Thyroid gland (tissue), 4 donors: ENCODE data around the gene GOLIM4. TPM values are rescaled to one million over a fixed set of nuclear protein-coding genes. Genes with fewer than 3 reads are reported as not detected.

Source experiments
- DNase-seq, 2 donors: peaks; one replicate each; pipeline ENCODE4 v3.0.0-alpha.2; 2019
- H3K27ac ChIP-seq, 3 donors: fragments of 200-600 bp; sonication (generic); 1 replicate in 2 of 3; 2 replicates in 1 of 3; pipeline ENCODE4 v1.5.1; 2016 to 2019; ENCODE audit warnings: mild to moderate bottlenecking in 1 of 3, moderate library complexity in 1 of 3
- H3K27me3 ChIP-seq: fragments of 200-600 bp; sonication (generic); one replicate; pipeline ENCODE4 v1.5.1; 2019
- H3K36me3 ChIP-seq, 2 donors: fragments of 200-600 bp; sonication (generic); one replicate each; pipeline ENCODE4 v1.5.1; 2016 to 2019
- H3K4me1 ChIP-seq, 2 donors: fragments of 200-600 bp; sonication (generic); one replicate each; pipeline ENCODE4 v1.5.1; 2017 to 2019
- H3K4me3 ChIP-seq, 3 donors: fragments of 200-600 bp; sonication (generic); replicated peaks in 1 of 3; 1 replicate in 2 of 3; 2 replicates in 1 of 3; pipeline ENCODE4 v1.5.1; 2016; ENCODE audit warnings: mild to moderate bottlenecking in 1 of 3
- H3K9me3 ChIP-seq: fragments of 200-600 bp; sonication (generic); one replicate; pipeline ENCODE4 v1.5.1; 2017
- POLR2A ChIP-seq, 2 donors: fragments of 450-650 bp; IDR thresholded peaks; one replicate each; pipeline ENCODE4 v1.6.1; 2017; ENCODE audit warnings: antibody characterized with exemption in 2 of 2, mild to moderate bottlenecking in 2 of 2, moderate library complexity in 1 of 2
- WGBS, 2 donors: methylation state at CpG; one replicate each; pipeline ENCODE4 v1.1.5; 2017; 5-methylcytosine and 5-hydroxymethylcytosine counted together
- intact Hi-C: fragments of 100-400 bp; cut with DNase I; formaldehyde crosslinking; loops from one replicate; pipeline ENCODE4 v1.15.1; 2023
- total RNA-seq, 4 donors: library from RNA; depleted of rRNA; stranded (reverse); fragments of >200 nt; gene quantifications; one replicate each; pipeline ENCODE4 v1.2.3, GENCODE V29; 2016
- TF ChIP-seq, protein P1 (sequence below), 6 experiments: fragments of 200-600 bp in 3 of 6; fragments of 450-650 bp in 3 of 6; sonication (generic) in 3 of 6; IDR thresholded peaks; one replicate each; pipeline ENCODE4 v1.5.1; 2016 to 2019; ENCODE audit warnings: antibody characterized with exemption in 6 of 6, mild to moderate bottlenecking in 2 of 6, inconsistent platforms in 1 of 6, moderate library complexity in 1 of 6

GOLIM4 gene
- total RNA-seq, 4 donors from 2014 or later, result 32.2 to 41.8 (median 34.2) TPM

GRCh38 chr3:168006584-168006983 is 89.1 kb downstream of the GOLIM4 start:
- intact Hi-C loops, result no loop called here
- H3K27ac ChIP-seq, result no peak overlapping the region
- WGBS, 2 donors, result 95 to 96% methylated on average over 2 of the region's 2 CpGs
- peaks cover 0 to 13% of the 10 kb centered on the region in 2 donors for H3K36me3 ChIP-seq
- DNase-seq, result no peak
- no peaks in the 10 kb centered on the region for H3K9me3 ChIP-seq
- no peaks in the 10 kb centered on the region for H3K27me3 ChIP-seq
- no peak overlapping the region for H3K4me3 ChIP-seq
- no peaks in the 10 kb centered on the region for H3K4me1 ChIP-seq
- TF ChIP-seq POLR2A (IDR thresholded peaks at IDR 0.05), result no peak
- TF ChIP-seq, protein P1, sequence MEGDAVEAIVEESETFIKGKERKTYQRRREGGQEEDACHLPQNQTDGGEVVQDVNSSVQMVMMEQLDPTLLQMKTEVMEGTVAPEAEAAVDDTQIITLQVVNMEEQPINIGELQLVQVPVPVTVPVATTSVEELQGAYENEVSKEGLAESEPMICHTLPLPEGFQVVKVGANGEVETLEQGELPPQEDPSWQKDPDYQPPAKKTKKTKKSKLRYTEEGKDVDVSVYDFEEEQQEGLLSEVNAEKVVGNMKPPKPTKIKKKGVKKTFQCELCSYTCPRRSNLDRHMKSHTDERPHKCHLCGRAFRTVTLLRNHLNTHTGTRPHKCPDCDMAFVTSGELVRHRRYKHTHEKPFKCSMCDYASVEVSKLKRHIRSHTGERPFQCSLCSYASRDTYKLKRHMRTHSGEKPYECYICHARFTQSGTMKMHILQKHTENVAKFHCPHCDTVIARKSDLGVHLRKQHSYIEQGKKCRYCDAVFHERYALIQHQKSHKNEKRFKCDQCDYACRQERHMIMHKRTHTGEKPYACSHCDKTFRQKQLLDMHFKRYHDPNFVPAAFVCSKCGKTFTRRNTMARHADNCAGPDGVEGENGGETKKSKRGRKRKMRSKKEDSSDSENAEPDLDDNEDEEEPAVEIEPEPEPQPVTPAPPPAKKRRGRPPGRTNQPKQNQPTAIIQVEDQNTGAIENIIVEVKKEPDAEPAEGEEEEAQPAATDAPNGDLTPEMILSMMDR (IDR thresholded peaks at IDR 0.05), result no peak

GRCh38 chr3:168003911-168004310 is 91.8 kb downstream of the GOLIM4 start:
- H3K4me3 ChIP-seq, result no peak overlapping the region
- no peak overlapping the region for H3K27ac ChIP-seq
- no peaks in the 10 kb centered on the region for H3K4me1 ChIP-seq
- no peaks in the 10 kb centered on the region for H3K9me3 ChIP-seq
- DNase-seq, result no peak
- H3K36me3 ChIP-seq, result no peaks in the 10 kb centered on the region
- WGBS, 2 donors, result 70 to 78% methylated on average over 4 of the region's 4 CpGs
- intact Hi-C loops, result no loop called here
- no peaks in the 10 kb centered on the region for H3K27me3 ChIP-seq
- no peak for TF ChIP-seq POLR2A (IDR thresholded peaks at IDR 0.05)
- TF ChIP-seq, protein P1 (IDR thresholded peaks at IDR 0.05), result no peak

- intact Hi-C loops, result no loop called here
- Histone ChIP-seq H3K27ac (no peak overlapping the region), H3K4me1 (no peaks in the 10 kb centered on the region), H3K4me3 (no peak overlapping the region), H3K27me3 (no peaks in the 10 kb centered on the region), H3K9me3 (no peaks in the 10 kb centered on the region), H3K36me3 (no peaks in the 10 kb centered on the region)
- DNase-seq, result no peak
- WGBS, 2 donors, result 50 to 64% methylated on average over 1 of the region's 1 CpG
- TF ChIP-seq, protein P1 (IDR thresholded peaks at IDR 0.05), result no peak
- TF ChIP-seq POLR2A (IDR thresholded peaks at IDR 0.05), result no peak
Measured at GRCh38 chr3:168002786-168003368, 92.8 kb downstream of the GOLIM4 start.

GRCh38 chr3:168001244-168001643 is 94.5 kb downstream of the GOLIM4 start:
- no peak for DNase-seq
- H3K36me3 ChIP-seq, result no peaks in the 10 kb centered on the region
- intact Hi-C loops, result no loop called here
- no peak overlapping the region for H3K4me3 ChIP-seq
- H3K27ac ChIP-seq, result no peak overlapping the region
- H3K9me3 ChIP-seq, result no peaks in the 10 kb centered on the region
- WGBS, 2 donors, result 97 to 98% methylated on average over 1 of the region's 1 CpG
- H3K27me3 ChIP-seq, result no peaks in the 10 kb centered on the region
- no peak for TF ChIP-seq POLR2A (IDR thresholded peaks at IDR 0.05)
- TF ChIP-seq, protein P1 (IDR thresholded peaks at IDR 0.05), result no peak
- no peaks in the 10 kb centered on the region for H3K4me1 ChIP-seq

GRCh38 chr3:167998253-167998652 is 97.5 kb downstream of the GOLIM4 start:
- no peaks in the 10 kb centered on the region for H3K36me3 ChIP-seq
- DNase-seq, result no peak
- TF ChIP-seq POLR2A (IDR thresholded peaks at IDR 0.05), result no peak
- TF ChIP-seq, protein P1 (IDR thresholded peaks at IDR 0.05), result no peak
- no peaks in the 10 kb centered on the region for H3K9me3 ChIP-seq
- WGBS, 2 donors, result 86 to 93% methylated on average over 5 of the region's 5 CpGs
- H3K27me3 ChIP-seq, result no peaks in the 10 kb centered on the region
- intact Hi-C loops, result no loop called here
- no peak overlapping the region for H3K4me3 ChIP-seq
- H3K4me1 ChIP-seq, result no peaks in the 10 kb centered on the region
- no peak overlapping the region for H3K27ac ChIP-seq
